AG08396 (cell line): ENCODE data around the gene PRDM5.
"Not testable (repeated sequence)": the region's sequence is repeated elsewhere in the genome, so short reads cannot be mapped to it uniquely, and the experiment has no call there.

ENCODE experiments used
- DNase-seq: peaks from one replicate; pipeline ENCODE4 v3.0.0; 2012; ENCODE audit warnings: low spot score, mixed read lengths

Gene PRDM5

GRCh38 chr4:120753854-120754253 is 168.7 kb downstream of the PRDM5 start:
- DNase-seq, result no peak

GRCh38 chr4:120750152-120750525 is 172.4 kb downstream of the PRDM5 start:
- DNase-seq, result no peak

GRCh38 chr4:120749445-120750151 is 172.9 kb downstream of the PRDM5 start:
- no peak for DNase-seq

- not testable (repeated sequence) for DNase-seq
Observed at GRCh38 chr4:120741636-120742035, 180.9 kb downstream of the PRDM5 start.

GRCh38 chr4:120736312-120736711 is 186.2 kb downstream of the PRDM5 start:
- DNase-seq, result no peak

- no peak for DNase-seq
Observed at GRCh38 chr4:120733968-120734367, 188.6 kb downstream of the PRDM5 start.

- no peak for DNase-seq
Observed at GRCh38 chr4:120733054-120733453, 189.5 kb downstream of the PRDM5 start.

GRCh38 chr4:120731561-120731960 is 191.0 kb downstream of the PRDM5 start:
- DNase-seq, result peak; percentile 20

GRCh38 chr4:120730777-120731320 is 191.7 kb downstream of the PRDM5 start:
- DNase-seq, result no peak

- DNase-seq, result no peak
Observed at GRCh38 chr4:120728892-120729675, 193.4 kb downstream of the PRDM5 start.

- DNase-seq, result no peak
Observed at GRCh38 chr4:120725639-120726580, 196.6 kb downstream of the PRDM5 start.

- DNase-seq, result no peak
Observed at GRCh38 chr4:120724656-120725055, 197.9 kb downstream of the PRDM5 start.

GRCh38 chr4:120723986-120724385 is 198.5 kb downstream of the PRDM5 start:
- DNase-seq, result no peak

- no peak for DNase-seq
Observed at GRCh38 chr4:120723105-120723504, 199.4 kb downstream of the PRDM5 start.

GRCh38 chr4:120722655-120723054 is 199.9 kb downstream of the PRDM5 start:
- no peak for DNase-seq

- no peak for DNase-seq
Observed at GRCh38 chr4:120720354-120720934, 202.1 kb downstream of the PRDM5 start.

GRCh38 chr4:120718979-120719566 is 203.5 kb downstream of the PRDM5 start:
- peak; percentile 46 for DNase-seq

- no peak for DNase-seq
Observed at GRCh38 chr4:120716346-120716745, 206.2 kb downstream of the PRDM5 start.

GRCh38 chr4:120714417-120715010 is 208.0 kb downstream of the PRDM5 start:
- no peak for DNase-seq

GRCh38 chr4:120709991-120710390 is 212.5 kb downstream of the PRDM5 start:
- peak; percentile 16 for DNase-seq

- DNase-seq, result no peak
Observed at GRCh38 chr4:120704538-120704937, 218.0 kb downstream of the PRDM5 start.
